Activated T-cell treated with anti-CD3 and anti-CD28 coated beads for 24 hours (primary cell): Measurements from ENCODE around the gene ARHGEF7.

ENCODE experiments used
- DNase-seq: peaks from one replicate; pipeline ENCODE4 v3.0.0-alpha.2; 2020; ENCODE audit warnings: low read depth

The ARHGEF7 gene

DNA sequence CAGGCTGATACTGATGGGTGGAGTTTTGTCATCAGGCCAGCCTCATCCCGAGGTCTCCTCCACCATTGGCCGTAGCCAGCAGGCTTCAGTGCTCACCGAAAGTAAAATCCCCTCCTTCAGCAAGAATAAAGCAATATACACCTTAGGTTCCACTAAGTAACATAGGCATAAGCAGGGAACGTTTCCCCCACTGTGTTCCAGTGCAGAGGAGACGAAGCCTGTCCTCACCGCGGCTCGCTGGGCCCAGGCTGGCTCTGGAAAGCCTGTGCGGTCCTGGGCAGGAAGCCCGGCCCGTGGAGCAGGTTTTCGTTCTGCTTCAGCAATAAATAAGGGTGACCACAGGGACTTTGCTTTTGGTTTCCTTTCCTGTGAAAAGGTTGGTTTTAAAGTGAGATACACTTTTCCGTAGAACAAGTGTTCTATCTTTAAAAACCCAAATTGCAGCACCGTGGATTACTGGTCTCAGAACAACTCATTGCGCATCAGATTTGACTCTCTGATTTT lies 189.0 kb downstream of the ARHGEF7 start:
- no peak for DNase-seq

DNA sequence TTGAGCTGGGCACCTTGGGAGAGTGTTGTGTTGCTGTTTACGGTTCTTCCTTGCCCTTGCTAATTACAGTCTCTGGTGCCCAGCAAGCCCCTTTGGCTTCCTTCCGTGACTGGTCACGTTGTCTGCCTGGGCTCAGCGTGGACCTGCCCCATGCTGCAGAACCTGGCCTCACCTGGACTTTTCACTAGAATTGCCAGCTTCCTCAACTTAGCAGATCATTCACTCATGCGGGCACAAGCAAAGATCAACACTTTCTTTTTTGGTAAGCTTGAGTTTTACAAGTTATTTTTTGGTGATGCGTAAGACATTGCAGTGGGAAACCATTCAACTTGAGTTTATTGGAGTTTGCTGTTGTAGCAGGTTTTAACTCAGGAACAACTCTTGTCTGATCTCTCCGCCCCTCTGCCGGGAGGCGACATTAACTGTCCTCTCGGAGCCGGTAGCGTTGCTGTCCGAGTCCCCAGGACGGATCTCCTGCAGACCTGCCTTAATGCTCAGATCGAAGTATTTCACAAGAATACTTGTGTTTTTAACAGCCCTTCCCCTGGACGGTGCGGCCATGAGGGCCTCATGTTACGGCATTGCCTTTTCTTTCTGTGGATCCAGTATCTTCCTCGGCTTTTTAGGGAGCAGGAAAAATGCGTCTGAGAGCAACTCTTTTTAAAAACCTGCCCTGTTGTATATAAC lies 189.6 kb downstream of the ARHGEF7 start:
- no peak for DNase-seq

DNA sequence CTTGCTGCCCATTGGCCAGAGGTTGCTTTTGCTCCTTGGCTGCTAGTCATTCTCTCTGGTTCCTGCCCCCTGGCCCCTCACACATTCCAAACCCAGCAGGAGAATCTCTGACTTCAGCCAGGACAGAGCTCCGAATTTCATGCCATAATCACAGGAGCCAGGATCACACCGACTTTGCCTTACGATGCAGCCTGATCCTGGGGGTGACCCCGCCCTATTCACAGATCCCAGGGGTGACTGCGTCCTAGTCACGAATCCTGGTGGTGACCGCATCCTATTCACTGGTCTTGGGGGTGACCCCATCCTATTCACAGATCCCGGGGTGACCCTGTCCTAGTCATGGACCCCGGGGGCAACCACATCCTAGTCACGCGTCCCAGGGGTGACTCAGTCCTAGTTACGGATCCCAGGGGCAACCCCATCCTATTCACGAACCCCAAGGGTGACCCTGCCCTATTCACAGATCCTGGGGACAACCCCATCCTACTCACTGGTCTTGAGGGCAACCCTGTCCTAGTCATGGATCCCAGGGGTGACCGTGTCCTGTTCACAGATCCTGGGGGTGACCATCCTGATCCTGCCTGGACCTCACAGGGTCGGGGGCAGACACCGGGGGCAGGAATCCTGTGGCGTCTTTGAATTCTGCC lies 198.0 kb downstream of the ARHGEF7 start:
- no peak for DNase-seq

DNA sequence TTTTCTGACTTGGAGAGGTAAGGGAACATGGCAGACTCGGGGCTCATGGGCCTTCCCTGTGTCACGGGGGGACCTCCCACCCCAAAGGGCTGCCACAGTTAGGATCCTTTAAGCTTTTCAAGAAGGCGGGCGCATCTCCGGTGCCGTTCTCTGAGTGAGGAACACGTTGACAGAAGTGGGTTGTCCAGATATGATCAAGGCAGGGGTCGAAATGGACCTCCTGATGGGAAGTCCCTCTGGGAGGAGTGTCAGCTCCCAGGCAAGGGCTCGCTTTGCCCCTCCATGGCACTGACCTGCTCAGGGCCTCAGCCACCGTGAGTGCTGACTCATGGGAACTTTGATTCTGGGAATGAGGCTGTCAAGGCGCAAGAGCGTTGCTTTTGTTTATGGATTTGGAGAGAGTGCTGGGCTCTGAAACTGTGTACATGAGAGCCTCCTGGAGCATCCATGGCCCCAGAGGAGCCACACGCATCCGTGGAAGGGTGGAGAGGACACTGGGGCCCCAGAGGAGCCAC lies 198.9 kb downstream of the ARHGEF7 start:
- DNase-seq = no peak

DNA sequence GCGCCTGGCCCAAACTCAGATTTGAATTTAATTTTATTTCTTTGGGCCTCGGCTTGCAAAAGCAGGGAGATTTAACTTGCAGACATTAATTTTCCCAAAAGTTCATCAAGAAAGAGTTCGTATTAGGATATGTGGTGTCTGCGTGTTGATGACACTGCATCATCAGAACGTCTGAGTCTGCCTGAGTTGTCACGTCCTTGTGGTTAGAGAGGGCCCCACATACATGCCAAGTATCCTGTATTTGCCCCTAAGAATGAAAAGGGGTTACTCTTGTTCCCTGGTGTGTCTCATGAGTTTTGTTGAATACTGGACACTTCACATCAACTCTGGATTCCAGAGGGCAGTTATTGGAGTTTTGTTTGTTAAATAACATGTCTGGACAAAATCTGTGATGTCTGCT lies 199.7 kb downstream of the ARHGEF7 start:
- no peak for DNase-seq

DNA sequence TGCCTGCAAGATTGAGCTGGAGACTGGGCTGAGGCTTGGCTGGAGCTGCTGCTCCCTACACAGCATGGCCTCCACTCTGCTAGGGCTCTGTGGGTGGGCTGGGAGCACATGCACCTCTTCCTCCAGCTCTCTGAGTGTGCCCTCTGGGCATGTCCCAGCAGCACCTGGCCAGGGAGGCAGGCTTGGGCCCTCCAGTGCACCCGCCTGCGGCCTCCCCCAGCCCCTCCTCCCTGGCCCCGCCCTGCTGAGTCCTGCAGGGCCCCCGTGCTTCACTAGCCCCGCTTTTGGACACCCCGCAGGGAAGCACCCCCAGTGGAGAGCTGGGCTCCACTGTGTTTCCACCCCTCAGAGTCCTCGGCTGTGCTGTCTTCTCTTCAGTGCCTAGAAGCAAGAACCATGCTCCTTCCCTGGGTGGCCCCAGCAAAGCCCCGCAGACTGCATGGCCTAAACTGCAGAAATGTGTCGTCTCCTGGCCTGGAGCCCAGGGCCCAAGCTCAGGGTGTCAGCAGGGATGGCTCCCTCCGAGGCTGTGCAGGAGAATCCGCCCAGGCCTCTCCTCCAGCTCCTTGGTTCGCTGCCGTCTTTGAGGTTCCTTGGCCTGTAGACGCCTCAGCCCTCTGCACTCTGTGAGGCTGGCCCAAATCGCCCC lies 200.4 kb downstream of the ARHGEF7 start:
- no peak for DNase-seq

DNA sequence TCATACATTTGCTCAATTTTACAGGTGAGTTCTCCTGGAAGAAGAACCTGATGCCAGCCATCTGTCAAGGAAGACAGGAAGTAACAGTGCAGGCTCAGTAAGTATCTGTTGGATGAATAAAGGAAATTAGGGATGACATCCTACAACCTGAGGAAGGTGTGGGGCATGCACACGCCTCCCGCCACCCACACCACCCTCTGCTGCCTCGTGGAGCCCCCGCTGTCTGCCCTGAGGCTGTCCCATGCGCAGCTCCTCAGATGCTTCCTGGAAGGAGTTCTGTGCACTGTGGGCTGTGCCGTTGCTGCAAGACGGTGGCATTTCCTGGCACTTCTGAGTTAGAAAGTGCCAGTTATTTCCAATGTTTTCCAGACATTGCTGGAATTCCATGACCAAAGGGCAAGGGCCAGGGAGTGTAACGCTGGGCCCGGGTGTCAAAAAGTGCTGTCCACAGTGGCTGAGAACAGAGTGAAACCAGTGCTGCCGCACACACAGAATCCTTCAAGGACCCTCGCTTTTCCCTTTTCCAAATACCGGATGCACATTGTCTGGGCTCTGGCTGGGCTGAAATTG lies 201.1 kb downstream of the ARHGEF7 start:
- no peak for DNase-seq

DNA sequence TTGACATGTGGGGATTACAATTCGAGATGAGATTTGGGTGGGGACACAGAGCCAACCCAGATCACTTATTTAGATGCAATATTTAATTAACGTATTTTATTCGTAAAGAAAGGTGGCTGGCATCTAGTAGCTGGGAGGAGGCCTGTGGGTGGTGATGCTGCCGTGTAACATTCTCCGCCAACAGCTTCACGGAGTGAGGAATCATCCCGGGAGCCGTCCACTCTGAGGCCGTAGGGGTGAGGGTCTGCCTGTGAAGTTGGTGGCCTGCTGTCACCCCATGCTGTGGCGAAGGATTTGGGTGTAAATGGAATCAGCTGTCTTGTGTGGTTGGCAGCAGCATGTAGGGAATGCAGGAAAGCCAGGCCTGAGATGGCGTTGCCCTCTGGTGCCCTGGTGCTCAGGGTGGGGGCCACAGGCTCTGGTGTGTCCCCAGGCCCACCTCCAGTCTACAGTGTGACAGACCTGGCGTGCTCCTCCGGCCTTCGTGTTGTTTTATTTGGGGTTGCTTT lies 202.0 kb downstream of the ARHGEF7 start:
- DNase-seq = no peak

DNA sequence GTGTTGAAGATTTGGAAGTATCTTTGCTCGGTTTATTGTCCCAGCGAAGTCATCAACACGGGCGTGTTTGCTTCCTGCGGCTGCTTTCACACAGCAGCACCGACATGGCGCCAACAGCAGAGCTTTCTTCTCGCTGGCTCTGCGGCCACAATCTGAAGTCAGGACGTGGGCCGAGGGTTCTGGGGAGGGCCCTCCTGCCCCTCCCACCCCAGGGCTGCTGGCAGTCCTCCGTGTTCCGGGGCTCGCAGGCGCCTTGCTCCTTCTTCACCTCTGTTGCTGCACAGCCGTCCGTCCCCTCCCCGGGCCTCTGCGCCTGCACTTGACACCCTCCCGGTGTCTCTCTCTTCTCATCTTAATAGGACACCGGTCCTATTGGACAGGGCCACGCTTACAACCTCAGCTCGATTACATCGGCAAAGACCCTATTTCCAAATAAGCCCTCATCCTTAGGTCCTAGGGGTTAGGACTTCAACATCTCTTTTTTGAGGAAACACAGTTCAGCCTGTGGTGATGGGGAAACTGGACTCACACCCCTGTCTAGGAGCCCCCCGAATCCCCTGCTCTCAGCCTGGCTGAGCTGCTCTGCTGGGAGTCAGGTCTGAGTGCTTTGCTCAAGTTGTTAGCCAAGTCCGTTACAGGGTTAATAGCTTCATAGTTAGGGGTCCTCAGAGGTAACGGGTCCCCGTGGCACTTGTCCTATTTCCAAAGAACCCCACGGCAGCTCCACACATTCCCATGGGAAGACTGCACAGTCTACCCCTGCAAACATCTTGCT lies 202.6 kb downstream of the ARHGEF7 start:
- DNase-seq = no peak

DNA sequence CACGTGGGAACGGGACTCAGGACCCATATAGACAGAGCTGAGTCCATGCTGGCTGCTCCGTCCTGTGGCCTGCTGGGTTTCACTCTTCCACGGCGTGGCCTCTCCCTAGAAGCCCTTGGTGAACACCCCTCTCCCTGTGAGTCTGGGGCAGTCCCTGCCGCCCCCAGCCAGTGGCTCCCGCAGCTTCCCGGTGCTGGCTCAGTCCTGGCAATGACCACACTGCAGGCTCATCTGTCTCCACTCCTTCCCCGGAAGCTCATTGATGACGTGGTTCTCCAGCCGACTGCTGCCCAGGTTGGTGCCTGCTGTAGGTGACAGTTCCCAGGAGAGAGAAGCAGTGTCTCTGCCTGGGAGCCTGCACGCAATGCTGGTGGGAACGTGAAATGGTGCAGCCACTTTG lies 203.3 kb downstream of the ARHGEF7 start:
- DNase-seq = no peak

DNA sequence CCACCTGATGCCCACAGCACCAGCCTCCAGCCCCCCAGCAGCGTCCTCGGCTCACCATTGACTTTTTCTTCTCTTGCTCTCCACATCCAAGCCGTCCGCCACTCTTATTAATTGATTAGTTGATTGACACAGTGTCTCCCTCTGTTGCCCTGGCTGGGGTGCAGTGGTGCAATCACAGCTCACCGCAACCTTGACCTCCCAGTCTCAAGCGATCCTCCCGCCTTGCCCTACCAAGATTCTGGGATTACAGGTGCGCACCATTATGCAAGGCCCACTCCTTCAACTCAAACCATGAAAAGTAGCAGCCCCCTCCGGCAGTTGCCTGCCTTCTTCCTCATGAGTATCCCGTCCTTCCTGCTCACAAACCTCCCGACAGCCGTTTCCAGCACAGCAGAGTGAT lies 204.4 kb downstream of the ARHGEF7 start:
- DNase-seq = no peak

DNA sequence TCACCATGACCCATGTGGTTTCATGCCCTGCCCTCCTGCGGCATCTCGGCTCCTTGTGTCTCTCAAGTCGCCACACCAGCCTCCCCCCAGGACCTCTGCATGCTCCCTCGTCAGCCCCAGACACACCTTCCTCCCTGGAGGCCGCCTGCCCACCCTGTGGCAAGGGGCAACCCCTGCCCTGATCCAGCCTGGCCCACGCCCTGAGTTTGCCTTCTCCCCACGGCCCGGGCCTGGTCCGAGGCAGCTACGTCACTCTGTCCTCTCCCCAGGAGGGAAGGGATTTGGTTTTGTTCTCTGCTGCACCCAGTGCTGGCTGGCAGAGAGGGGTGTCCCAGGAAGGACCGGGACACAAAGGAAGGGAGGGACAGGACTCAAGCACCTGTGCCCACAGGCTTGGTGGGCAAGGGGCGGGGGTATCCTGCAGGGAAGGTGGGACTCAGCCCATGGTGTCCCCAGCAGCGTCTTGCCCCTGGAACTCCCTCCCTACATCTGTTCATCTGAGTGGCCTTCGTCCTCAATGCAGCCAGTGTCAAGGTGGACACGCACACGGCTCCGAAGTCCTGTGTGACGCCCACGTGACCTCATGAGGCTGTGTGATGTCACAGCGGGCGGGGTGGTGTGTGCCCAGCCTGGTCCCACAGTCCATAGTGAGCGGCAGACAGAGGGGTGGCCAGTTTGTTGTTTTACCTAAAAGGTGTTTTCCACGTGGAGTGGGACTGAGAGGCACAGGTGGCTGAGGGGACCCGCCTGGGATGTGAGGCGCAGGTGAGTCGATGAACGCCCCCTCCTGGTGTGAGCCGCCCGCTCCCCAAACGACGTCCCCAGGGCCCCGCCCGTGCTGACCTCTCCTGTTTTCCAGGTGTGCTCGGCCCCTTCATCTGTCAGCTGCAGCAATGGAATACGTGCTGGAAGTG lies 205.1 kb downstream of the ARHGEF7 start, which contains the start of gene TEX29:
Gene TEX29 (plus strand): TSS at position 645 of the 914 bp plus-strand sequence. CDS start 249 bp downstream, at position 894.
- DNase-seq = no peak

DNA sequence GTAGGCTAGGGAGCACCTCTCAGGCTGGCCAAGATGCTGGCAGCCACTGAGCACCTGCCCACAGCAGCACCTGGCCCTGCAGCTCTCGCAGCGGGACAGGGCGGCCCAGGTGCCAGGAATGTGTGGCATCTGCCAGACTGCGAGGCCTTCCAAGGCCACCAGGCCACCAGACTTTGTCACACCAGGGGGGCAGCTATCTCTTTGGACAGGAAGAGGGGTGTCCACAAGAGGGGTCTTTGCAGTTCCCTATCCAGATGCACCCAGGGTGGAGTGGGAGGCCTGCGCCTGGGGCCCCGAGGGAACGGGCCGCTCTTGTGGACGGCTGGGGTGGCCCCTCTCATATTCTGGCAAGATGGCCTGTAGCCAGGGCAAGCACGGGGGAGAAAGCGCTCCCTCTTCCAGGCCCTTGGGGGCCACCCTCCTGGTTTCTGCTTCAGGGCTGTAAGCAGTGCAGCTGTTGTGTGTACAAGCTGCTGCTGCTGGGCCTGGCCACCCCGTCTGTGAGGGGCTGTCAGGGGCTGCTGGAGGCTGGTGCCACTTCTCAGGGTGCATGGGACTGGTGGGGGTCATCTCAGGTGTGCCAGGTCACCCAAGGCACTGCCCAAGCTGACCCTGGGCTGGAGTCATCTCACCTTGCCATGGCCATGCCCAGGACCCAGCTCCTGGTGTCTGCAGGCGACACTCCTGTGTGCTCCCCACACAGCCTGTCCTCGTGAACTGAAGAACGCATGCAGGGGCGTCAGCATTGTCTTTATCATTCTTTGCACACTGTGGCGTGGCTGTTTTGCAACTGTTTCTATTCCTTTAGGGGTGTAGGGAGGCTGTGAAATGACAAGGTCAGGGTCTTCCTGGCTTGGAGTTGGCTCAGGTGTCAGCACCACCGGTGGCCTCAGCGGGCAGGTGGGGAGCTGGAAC lies 207.1 kb downstream of the ARHGEF7 start:
- DNase-seq = no peak

DNA sequence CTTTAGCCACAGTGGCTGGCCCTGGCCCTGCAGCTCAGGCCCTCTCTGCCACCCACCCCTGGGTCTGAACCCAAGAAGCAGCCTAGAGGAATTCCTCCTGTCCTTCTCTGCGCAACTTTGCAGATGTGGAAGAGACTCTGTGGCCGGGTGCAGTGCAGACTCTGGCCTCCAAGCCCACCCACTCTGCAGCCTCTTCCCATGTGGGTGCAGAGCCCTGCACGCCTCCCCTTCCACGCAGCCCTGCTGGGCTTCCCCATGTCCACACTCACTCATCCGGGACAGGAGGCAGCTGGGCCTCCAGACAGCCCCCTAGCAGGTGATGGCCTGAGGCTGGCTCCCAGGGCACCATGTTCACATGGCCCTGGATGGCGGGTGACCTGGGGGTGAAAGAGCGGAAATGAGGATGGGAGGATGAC lies 207.8 kb downstream of the ARHGEF7 start:
- no peak for DNase-seq

DNA sequence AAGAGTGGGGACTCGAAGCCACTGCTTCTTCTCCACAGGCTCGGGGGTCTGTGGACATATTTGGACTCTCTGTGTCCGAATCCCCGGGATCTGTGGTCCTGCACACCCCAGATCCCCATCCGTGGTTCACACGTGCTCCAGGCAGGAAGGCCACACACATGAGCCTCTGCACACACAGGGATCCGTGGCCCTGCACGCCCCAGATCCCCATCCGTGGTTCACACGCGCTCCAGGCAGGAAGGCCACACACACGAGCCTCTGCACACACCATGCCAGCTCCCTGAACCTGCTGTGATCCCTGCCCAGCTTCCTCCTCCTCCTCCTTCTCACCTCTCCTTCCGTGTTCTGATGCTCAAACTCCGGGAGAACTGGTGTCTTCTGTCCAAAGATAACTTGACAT lies 208.4 kb downstream of the ARHGEF7 start:
- no peak for DNase-seq

DNA sequence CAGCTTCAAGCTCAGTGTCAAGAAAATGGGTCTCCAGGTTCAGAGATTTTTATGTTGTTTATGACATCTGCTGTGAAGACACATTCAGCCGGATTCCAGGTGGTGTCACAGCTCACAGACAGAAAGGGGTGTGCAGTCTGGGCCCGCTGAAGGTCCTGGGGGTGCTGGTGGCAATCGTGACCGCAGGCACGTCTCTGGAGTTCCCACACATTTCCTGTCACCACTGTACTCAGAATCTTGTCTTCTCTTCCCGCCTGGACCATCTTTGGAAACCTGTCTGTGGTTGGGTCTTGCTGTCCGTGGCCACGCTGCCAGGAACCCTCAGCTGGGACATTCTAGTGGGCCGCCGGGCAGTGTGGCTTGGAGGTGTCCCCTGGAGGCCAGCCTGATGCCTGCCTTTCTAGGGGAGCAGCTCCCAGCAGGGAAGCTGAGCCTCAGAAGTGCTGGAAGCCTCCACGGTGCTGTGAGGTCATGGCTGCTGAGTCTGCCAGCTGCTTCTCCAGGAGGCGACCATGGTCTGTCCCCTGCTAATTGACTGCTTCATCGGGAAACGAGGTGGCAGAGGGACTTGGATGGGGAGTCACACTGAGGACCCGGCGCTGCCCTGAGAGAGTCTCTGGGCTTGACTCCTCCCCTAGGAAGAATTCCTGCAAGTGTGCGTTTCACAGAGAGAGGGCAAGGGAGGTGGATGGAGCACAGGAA lies 209.0 kb downstream of the ARHGEF7 start:
- DNase-seq = no peak

DNA sequence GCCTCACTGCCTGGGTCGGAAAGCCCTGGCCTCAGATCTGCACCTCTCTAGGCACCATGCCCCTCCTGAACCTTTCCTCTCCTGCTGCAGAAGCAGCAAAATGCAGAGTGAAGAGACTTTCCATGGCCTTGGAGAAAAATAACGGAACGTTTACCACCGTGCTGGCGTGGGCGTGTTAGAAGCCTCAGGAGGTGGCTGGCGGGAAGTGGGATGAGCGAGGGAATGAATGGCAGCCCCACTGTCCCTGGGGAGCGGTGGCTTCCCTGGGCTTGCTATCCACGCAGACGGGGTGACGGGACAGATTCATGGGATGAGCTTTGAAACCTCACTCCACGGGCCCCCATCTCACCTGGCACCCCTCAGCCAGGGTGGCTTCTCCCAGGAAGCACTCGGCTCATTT lies 209.6 kb downstream of the ARHGEF7 start:
- DNase-seq = no peak

DNA sequence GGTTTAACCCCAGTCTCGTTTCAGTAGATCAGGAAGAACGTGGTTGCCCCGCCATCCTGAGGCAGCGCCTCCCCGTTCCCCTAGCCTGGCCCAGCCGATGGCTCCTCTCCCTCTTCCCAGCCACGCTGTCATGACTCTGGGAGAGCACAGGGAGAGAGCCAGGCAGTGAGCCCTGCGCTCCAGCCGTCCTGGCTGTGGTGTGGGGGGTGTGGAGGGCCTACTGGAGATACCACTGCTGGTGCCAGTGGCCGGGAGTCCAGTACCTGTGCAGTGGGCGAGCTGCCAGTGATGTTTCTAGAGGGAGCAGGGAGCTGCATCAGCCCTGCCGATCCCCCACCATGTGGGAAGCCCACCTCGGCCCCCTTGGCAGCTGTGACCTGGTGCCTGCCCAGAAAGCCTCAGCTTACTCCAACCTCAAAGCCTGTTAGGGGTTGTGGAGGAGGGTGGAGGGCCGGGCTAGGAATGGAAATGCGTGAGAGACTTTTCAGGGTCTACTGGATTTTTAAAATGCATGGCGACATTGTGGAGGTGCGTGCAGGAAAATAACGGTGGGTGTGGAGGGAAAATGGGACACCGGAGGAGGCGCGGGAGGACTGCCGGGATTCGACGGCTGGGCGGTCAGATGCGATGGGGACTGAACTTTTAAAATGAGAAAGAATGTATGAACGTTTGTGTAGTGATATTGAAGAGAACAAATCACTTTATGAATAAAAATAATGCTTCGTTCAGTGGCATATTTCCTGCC lies 210.2 kb downstream of the ARHGEF7 start:
- DNase-seq = no peak
